NCI-H2081 treated with DMSO at 0.1 percent for 48 hours (cell line): ENCODE data around the gene PCGF5.
A peak's percentile ranks its signal among the peaks of the same experiment; 100 is the strongest.
"Not testable (repeated sequence)": the region's sequence is repeated elsewhere in the genome, so short reads cannot be mapped to it uniquely, and the experiment has no call there.

ENCODE experiments used
- DNase-seq: peaks from one replicate; lab custom pipeline; 2025; lab: John Stamatoyannopoulos, UW

The PCGF5 gene

DNA sequence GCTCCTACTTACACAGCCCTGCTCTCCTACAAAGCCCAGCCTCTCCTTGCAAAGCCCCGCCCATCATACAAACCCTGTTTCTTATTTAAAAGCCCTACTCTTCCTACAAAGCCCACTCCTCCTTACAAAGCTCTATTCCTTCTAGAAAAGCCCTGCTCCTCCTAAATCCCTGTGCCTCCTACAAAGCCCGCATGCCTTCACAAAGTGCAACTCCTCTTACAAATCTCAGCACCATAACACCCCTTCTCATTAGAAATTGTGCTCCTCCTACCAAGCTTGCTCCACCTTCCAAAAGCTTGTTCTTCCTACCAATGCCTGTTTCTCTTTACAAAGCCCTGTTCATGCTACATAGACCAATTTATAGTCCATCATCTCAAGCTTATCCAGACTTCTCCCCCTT lies 66.1 kb downstream of the PCGF5 start:
- DNase-seq, result no peak

DNA sequence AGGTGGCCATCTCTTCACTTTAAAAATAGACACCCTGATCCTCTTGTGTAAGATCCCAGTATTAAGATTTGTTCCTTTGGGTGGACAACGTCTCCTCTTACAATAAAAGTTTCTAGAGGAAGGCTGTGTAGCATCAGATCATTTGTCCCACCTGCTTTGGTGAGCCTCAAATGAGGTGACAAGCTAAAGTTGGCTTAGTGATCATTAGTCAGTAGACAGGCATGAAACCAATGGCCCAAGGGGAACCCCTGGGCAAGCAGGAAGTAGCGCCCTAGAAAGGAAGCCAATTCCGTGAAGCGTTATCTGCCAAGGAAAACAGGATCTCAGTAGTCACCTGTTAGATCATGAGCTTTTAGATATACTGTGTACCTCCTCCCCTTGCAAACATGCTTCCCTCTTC lies 66.8 kb downstream of the PCGF5 start:
- DNase-seq, result no peak

DNA sequence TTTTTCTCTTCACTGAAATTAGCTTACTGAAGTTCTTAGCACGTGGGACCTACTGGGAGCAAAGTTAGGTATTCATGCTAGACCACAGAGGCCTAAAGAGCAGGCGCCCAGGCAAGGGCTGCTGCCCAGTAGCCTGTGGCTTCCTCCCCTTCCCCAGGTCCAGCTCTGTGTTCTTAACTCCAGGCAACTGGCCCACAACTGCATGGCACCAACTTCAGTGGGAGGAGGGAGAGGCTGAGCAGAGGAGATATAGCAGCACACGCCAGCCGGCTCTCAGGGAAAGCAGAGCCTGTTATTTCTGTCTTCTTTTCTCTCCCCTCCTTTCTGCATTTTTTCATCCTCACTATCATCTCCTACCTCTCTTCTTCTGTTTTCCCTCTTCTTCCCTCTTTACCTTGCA lies 67.4 kb downstream of the PCGF5 start:
- no peak for DNase-seq

DNA sequence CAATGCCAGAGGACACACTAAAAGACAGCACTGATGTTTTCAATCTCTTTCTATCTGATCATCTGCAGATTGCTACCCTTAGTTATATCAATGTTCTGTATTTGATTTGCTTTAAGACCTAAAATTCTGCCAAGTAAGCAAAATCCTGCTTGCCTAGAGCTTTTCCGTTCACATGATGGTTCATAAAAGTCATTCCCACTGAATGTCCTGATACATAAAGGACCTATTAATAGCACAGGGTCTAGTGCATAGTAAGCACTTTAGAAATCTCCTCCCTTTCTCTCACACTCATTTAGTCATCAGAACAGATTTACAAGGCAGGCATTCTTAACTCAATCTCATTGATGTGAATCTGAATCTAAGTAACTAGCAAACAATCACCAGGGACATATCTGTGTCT lies 68.8 kb downstream of the PCGF5 start:
- no peak for DNase-seq

DNA sequence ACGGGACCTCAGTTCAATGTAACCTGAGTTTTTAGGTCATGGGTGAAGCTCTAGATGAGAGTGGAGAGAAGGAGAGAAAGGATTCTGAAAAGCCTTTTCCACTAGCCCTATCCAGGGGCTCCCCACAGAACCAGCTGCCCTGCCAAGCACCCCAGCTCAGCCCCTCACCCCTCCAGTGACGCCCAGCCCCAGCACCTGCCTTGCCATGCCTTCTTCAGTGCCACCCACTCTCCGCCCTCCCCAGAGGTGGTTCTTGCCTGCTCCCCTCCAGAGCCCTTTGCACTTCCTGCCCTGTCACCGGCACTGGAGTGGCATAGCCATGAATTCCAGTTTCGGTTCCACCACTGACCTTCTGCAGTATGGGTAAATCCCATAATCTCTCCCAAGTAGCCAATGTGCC lies 70.1 kb downstream of the PCGF5 start:
- no peak for DNase-seq

DNA sequence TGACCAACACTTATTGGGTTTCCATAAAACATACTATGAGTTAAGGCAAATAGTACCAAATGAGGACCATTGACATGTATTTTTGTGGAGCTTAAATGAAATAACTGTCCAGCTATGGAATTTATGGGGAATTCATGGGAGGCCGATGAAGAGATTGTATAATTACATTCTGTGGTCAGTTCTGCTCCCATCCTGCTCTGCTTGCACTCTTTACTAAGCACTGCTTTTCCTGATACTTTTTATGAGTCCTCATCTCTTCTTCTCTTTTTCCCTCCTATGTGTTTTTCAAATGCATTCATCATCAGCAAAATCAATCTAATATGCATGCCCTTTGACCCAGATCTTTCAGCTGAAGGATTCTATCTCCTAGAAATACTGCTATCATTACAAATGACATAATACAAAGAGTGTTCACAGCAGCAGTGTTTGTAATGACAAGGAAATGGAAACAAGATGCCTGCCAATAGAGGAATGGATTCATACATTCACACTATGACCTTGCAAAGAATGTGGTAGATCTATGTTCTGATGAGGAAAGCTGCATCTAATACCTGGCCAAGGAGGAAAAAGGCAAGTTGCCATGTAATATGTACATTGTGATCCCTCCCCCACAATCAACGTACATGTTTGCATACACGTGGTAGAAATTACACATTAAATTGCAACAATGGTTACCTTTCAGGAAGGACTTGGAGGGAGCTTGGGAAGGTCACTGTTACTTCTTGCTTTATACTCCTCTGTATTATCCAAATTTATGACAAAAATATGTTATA lies 73.9 kb downstream of the PCGF5 start:
- DNase-seq, result no peak

DNA sequence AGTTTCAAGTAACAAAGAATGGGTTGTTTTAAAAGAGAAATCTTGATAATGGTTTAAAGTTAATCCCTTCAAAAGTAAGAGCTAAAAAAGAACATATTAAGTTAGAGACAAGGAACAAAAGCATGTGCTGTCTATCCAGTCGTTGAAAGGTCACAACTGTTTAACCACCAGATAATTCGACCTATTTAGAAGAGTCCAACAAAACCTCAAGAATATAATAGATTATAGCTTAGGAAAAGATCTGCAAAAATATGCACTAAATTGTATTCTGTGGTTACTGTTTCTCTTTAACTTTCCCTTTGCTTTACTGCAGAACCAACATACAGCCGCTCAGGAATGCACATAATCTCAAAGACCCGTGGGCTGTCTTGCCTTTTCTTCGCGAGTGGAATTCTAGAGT lies 74.9 kb downstream of the PCGF5 start:
- DNase-seq, result no peak

DNA sequence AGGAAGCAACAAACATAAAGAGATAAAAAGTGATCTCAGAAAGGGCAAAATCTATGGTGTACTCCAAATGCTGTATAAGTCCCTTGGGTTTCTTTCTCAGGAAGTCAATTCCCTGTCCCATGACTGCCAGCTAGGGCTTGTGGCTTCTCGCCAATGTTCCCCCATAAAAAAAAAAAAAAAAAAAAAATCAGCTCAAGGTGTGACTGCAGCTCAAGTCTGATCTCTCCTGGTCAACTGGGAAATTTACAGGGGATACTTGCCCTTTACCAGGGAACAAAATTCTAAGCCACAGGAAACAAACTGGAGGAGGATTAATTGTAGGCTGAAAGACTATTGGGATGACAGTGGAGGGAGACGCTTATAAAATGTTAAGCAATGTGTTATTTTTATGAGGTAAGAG lies 76.0 kb downstream of the PCGF5 start:
- no peak for DNase-seq

DNA sequence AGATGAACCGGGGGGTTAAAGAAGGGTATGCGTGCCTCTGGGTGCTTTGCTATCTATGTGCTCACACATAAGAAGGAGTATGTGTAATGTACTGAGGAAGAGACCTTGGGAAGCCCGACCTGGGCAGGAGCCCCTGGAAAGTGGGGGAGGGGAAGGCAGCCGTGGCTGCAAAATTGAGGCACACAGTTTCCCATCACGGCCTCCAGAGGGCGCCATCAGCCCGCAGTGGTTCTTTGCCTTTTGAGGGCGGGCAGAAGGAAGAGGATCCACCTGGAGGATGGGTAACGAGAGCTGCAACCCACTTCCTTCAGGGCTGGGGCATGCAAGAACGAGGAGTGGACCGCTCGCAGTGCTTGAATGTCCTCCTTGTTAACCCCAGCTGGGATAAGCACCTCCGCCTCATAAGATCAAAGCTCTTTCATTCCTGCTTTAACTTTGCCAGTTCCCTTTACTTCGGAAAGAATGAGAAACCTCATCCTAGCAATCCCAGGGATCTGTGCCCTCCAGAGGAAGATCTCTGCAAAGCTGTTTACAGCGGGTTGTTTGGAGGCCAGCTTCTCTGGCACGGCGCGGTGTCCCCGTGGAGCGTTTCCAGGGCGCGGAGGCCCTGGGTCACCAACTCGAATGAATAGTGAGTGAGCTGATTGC lies 77.9 kb downstream of the PCGF5 start:
- peak; percentile 51 for DNase-seq

DNA sequence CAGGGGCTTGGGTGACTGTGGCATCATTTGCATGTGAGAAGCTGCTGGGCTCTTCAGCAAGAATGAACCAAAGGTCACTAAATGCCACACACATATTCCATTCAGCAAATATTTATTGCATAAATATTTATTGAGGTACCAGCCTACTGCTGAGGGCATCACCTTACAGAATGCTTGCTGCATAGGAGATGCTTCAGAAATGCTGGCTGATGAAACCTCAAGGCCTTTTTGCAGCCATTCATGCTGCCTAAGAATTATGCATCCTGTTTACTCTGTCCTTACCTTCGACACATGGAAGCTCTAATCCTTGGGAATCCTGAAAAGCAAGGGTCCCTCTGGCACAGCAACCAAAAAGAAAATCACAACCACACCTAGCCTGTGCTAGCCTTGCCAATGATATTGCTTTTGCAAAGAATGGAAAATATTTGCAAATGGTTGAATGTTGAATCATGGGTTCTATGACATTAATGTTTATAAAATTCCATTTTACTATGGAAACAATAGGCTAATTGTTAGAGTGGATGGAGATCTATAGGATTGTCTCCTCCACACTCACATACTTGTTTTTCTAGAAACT lies 79.6 kb downstream of the PCGF5 start:
- DNase-seq, result no peak

DNA sequence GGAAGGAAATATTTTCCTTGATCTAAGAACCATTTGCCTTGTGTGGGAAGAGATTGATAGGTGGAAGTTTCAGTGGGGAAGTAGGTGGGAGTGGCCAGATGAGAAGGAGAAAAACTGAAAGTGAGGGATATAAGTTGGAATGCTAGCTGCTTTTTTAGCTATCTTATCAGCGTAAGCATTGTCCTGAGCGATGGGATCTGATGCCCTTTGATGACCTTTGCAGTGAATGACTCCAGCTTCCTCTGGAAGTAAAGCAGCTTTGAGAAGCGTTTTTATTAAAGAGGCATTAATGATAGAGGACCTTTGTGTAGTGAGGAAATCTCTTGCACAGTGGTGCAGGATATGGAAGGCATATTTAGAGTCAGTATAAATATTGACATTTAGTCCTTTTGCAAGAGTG lies 82.5 kb downstream of the PCGF5 start:
- DNase-seq, result not testable (repeated sequence)

DNA sequence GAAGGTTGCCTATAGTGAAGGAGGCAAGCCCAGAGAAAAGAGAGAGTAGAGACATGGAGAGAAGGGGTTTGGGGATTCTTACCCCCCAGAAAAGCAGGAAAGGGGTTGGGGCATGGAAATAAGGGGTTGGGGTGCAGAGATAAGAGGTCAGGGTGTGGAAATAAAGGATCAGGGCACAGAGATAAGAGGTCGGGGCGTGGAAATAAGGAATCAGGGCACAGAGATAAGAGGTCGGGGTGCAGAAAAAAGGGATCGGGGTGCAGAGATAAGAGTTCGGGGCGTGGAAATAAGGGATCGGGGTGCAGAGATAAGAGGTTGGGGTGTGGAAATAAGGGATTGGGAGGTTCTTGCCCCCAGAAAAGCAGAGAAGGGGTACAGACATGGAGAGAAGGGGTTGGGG lies 85.5 kb downstream of the PCGF5 start:
- DNase-seq, result not testable (repeated sequence)

DNA sequence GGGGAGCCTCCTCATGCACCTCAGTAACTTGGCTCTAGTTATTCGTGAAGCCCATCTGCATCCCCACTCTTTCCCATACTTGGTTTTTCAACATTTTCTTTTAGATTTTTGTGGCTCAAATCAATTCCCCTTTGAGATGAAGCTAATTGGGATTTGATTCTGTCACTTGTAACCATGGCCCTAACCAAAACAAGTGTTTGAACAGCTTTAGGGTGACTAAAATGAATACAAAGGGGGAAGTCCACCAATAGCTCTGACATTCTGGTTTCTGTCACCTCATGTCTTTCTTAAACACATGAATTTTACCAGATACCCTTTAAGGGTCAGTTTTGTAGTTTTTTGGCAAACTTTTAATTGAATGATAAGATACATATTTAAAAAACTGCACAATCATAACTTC lies 87.0 kb downstream of the PCGF5 start:
- DNase-seq, result no peak

DNA sequence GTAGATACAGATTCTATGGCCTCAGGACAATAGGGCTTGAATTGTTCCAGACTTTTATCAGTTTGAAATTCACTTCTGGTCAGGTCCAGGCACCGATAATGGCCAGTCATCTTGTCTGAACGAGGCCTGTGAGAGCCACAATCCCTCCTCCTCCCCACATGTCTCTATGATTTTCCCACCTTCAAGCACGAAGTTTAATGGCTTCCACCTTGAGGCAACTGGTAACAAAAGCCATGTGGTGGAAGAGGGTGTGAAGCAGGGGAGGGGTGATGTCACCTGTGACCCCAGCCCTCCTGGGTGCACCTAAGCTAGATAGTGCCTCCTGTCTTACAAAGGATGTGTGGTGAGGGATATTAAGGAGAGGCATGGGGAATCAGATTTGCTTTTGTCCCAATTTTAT lies 89.2 kb downstream of the PCGF5 start:
- DNase-seq, result no peak

DNA sequence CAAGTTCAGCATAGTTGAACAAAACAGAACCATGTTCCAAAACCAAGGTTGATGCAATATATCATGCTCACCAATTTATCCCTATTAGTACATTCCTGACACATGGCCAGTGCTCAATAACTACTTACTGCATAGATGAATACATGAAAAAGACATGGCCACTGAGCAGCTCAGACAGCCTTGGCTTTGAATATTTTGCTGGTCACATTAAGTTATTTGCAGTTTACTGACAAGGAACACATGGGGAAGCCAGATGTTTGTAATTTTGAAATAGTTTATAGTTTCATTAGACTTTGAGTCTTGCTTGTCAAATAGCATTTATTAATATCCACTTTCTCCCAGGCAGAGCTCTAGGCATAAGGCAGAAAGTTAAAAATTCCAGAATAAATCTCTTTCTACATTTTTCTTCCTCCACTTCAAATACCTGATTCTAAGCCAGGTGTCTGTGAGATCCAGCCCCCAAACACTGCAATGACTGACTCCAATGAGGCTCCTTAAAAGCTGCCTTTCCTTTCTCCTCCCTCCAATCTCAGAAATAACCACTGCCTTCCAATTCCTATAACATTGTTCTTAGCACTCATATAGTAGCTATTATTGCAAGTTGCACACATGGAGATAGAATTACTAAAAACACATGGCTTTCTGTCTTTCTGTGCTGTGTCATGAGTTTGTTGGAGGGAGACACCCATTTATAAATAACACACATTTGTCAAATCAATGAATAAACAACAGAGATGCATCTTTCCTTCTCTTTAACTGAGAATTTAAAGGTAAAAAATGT lies 91.3 kb downstream of the PCGF5 start:
- no peak for DNase-seq

DNA sequence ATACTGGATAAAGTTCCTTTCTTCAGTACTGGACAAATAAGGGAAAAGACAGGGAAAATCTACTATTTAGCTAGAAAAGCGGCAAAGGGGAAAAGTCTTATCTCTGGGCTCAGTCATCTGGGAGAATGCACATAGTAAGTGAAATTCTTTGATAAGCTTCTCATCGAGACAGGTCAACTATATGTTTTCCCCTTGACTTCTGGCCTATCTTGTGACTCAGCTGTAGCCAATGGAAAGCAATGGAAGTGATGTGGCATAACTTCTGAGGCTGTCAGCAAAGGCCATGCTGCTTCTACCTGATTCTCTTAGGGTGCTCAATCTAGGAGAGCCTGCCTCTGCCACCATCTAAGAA lies 91.9 kb downstream of the PCGF5 start:
- DNase-seq, result no peak

DNA sequence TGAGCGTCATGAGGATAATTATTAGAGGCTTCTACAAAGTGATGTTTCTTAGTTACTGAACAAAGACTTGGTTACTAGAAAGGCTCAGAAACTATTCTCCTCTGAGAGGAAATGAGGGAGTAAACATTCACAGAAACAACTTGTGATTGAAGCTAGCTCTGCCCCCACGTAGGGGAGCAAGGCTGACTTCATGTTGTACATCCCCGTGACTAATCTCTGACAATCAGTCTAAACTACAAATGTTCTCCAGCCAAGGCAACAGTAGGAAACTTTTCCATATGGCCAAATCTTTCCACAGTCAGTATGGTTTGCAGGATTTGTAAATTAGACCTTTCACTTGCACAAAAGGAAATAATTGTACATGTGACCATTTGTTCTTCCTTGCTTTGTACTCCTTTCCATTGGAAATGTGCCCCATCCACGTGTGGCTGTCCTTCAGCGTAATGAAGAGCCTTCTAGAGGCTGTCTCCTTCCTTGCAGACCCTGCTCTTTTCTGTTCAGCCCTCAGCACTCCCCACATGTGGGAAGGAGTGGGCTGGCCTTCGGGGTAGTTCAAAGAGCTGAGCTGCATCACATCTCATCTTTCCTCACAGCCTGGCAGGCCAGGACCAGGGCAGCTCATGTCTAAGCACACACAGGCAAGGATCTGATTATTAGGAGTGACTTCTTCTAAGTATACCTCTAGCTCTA lies 93.5 kb downstream of the PCGF5 start:
- no peak for DNase-seq

DNA sequence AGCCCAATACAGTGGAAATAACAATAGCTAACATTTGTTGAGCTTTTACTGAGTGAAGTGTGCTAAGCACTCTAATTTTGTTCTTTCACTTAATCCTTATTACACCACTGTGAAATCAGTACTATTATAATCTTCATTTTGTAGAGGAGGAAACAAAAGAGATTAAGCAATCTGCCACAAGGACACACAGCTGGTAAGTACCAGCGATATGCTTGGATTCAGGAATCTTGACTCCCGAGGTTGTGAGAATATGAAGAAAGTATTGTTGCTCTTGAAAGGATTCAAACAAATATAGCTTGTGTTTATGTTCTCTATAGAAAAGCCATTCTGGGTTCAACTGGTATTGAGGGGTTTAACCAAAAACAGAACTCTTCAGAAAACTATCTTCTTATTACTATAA lies 96.0 kb downstream of the PCGF5 start:
- no peak for DNase-seq

DNA sequence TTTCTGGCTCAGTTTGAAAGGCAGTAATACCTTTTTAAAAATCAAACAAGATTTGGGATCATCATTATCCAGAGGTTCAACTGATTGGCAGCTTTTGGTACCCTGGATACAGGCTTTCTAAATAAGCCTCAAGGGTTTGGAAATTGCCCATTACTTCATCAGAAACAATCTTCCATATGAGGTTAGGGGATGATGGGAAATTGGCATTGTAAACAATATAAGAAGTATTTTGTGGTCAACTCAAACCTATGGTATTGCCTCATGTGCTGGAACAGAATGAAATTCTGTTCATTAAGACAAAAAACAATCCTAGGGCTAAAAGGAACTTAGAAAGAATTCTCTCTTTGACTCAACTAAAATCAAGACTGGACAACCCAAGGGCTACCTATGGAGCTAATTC lies 97.1 kb downstream of the PCGF5 start:
- DNase-seq, result no peak

DNA sequence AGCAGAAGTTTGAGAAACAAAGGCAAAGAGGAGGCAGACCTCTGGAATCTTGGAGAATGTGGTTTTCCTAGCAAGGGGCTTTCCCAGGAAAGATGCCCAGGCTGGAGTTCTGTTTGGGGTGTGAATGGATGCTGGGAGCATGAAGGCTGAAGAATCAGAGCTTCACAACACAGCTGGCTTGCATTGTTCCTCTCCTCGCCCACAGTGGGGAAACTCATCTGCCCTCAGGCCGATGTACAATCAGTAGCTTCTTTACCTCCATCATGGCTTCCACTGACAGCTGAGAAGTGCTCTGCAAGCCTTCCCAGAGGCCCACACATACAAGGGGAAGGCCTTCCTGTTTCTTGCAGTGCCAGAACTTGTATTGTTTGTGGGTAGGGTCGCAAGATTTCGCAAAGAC lies 98.9 kb downstream of the PCGF5 start:
- no peak for DNase-seq

DNA sequence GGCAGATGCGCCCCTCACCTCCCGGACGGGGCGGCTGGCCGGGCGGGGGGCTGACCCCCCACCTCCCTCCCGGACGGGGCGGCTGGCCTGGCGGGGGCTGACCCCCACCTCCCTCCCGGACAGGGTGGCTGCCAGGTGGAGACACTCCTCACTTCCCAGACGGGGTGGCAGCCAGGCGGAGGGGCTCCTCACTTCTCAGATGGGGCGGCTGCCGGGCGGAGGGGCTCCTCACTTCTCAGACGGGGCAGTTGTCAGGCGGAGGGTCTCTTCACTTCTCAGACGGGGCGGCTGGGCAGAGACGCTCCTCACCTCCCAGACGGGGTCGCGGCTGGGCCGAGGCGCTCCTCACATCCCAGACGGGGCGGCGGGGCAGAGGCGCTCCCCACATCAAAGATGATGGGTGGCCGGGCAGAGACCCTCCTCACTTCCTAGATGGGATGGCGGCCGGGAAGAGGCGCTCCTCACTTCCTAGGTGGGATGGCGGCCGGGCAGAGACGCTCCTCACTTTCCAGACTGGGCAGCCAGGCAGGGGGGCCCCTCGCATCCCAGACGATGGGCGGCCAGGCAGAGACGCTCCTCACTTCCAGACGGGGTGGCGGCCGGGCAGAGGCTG lies 102.9 kb downstream of the PCGF5 start:
- not testable (repeated sequence) for DNase-seq
